M059J (cell line): ENCODE data around the gene HIVEP3. TPM values are rescaled to one million over a fixed set of nuclear protein-coding genes. Genes with fewer than 3 reads are reported as not detected.

ENCODE experiments used
- DNase-seq: peaks from one replicate; pipeline ENCODE4 v3.0.0-alpha.2; 2012; ENCODE audit warnings: low read depth
- total RNA-seq: library from RNA; depleted of rRNA; stranded (reverse); fragments of >200 nt; shearing (Covaris generic); gene quantifications from 2 replicates; pipeline ENCODE4 v1.2.3, GENCODE V29; 2014

HIVEP3 gene
- total RNA-seq, 1 experiment from 2014 or later: 4.2 TPM

DNA sequence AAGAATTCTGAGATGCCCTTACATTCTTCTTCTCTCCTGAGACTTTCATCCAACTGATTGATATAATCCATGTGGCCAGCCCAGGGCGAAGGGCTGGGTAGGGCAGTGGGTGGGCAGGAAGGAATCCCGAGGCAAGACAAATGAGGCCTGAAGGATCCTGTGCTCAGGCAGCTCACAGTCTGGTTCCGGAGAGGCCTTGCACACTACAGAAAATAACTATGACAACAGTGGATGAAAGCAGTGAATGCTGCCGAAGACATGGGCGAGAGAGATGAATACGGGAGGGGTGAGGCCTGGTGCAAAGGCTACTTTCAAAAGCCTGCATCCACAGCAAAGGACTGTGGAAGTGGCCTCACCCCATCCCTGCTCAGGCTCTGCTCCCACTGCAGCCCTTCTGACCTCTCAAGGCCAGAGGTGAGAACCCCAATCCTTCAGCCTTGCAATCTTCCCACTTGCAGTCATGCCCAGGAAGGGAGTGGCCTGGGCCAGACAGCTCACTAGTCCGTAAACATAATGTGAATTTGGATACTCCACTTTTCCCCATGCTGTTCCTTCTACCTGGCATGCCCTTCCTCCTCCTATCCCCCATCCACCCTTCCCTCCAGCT is 250.6 kb downstream of the HIVEP3 start:
- DNase-seq: no peak

DNA sequence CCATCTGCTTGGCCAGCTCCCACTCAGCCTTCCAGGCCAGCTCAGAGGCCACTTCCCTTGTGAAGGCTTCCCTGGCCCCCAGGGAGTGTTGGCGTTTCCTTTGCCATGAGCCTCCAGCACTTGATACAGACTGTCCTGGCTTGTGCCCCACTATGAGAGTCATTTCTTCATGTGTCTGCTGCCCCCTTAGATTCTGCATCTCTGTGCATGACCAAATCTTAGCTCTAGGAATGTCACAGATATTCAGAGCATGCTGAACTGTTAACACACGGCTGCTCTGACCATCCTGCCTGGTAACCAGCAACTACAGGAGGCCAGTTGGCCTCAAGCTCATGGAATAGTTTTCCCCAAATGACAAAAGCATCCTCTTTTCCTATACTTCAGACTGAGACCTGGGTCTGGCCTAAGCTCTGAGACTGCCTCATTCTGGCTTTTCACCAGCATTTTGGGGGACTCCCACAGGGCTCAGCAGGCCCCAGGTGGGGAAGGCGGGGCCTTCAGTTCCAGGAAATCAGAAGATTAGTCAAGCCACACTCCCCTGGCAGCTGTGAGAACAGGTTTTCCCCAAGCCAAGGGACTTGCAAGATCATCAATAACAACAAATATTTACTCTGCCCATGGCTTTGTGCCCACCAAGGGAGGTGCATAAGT is 251.6 kb downstream of the HIVEP3 start:
- peak; percentile 36 for DNase-seq

GRCh38 chr1:41665962-41666917 is 252.5 kb downstream of the HIVEP3 start:
- no peak for DNase-seq

- peak; percentile 95 for DNase-seq
Measured at GRCh38 chr1:41664861-41665640, 253.7 kb downstream of the HIVEP3 start.

DNA sequence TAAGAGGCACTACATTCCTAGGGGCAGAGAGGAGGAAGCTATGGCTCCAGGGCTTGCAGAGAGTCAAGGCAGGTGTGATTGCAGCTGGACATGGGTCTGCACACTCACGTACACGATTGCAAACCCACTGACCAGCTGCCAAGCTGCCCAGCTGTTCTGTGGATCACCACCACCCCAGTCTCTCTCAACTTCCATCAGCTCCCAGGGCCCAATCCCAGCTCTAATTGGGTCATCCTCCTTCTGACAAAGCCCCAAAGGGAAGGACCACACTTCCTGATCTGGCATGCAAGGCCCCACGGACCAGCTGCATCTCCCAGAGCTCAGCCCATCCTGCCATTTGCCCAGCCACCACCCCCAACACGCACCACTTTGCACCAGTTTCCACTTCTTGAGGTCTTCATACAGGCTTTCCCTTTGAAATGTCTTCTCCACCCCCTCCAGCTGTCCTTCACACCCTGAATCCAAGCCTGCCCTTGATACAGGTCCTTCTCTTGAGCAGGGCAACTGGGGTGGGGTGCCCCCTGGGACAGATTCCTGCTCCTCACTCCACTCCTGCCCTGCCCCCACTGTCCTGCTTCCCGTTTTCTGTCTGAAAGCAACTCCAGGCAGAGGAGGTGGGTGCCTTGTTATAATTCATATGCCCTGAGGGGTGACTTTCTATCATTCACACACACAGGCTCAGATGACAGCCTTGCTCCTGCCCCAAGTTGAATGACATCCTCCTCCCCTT is 254.9 kb downstream of the HIVEP3 start:
- peak; percentile 31 for DNase-seq

DNA sequence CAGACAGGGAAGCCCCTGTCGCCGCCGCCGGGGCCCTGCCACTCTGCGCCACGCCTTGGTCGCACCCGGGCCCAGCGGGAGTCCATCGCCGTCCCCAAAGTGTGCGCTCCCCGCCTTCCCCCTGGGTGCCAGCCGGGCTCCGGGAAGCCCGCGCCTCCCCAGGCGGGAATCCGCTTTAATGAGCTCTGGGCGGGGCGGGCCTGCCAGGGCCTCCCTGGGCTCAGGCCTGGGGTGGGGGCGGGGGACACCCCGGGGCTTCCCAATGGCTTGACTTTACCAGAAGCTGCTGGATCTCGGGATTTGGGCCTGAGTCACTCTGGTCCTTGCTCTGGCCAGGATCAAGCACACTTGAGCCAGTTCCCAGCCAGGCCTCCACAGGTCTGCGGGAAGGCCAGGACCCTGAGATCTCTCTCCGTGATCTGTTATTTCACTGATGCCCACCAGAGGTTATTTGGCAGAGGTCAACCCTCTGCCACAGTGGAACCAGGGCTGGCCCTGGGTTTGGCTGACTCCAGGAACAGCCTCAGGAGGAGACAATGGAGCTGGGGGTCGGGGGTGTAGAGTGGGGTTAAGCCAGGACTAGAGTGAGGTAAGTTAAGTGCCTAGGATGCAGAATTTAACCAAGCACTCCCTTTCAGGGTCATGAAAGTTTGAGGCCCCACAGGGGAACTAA is 255.8 kb downstream of the HIVEP3 start:
- peak; percentile 94 for DNase-seq

- peak; percentile 82 for DNase-seq
Measured at GRCh38 chr1:41662061-41662764, 256.5 kb downstream of the HIVEP3 start.

- DNase-seq: no peak
Measured at GRCh38 chr1:41661428-41662060, 257.2 kb downstream of the HIVEP3 start.

DNA sequence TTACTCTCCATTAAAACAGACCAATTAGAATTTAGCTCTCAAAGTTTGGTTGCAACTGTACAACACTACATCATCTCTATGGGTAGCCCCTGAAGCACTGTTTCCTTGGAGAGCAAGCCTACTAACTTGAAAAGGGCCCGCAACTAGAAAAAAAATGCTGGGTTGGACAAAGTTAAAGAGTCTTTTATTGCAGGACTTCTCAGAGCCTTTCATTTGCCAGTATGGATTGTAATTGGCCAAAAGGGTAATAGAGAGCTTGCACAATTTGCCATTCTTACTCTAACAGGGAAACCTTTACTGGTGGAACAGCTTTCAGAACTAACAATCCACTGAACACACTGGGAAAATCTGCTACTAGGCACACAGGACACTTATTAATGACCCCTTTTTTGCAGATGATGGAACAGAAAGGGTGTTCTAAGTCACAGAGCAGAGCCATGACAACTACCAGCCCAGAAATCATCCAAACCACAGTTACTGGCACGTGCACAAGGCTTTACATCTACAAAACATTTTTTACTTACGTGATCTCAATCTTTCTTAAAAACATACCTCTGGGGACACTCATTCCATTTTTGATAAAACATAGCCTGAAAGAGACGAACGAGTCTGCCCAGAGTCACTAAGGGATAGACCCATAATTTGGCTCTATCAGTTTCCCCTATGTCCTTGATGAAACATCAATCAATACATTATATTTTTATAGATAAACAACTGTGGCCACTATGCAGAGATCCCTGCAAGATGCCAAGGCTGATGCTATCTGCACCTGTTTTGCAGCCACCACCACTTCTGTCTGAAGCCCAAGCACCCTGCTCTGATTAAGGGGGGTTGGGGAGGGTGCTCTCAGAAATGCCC is 257.9 kb downstream of the HIVEP3 start:
- no peak for DNase-seq

DNA sequence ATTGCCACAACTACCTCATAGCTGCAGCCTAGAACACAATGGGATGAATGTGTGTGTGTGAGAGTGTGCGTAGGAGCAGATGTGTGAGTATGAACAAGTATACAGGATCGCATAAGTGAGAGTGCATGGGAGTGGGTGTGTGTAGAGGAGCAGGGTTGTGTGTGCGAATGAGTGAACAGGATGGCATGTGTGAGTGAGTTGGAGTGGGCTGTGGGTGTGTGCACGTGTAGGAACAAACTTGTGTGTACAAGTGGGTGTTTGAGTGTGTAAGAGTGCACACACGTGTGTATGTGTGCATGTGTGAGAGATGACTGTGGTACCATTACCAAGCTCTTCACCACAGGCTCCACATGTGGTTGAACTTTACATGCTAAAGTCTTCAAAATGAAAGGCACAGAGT is 258.8 kb downstream of the HIVEP3 start:
- no peak for DNase-seq

DNA sequence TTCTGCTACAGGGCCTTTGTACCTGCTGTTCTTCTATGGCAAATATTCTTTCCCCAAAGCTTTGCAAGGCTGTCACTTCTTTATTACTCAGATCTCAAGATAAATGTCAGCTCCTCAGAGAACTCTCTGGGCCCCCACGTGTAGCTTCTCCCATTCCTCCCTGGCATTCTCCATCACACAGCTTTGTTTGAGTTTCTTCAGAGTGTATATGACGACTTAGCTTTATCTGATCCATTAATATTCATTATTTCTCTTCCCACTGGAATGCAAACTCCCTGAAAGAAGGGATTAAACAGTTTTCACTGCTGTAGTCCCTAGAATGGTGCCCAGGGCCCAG is 259.6 kb downstream of the HIVEP3 start:
- no peak for DNase-seq

DNA sequence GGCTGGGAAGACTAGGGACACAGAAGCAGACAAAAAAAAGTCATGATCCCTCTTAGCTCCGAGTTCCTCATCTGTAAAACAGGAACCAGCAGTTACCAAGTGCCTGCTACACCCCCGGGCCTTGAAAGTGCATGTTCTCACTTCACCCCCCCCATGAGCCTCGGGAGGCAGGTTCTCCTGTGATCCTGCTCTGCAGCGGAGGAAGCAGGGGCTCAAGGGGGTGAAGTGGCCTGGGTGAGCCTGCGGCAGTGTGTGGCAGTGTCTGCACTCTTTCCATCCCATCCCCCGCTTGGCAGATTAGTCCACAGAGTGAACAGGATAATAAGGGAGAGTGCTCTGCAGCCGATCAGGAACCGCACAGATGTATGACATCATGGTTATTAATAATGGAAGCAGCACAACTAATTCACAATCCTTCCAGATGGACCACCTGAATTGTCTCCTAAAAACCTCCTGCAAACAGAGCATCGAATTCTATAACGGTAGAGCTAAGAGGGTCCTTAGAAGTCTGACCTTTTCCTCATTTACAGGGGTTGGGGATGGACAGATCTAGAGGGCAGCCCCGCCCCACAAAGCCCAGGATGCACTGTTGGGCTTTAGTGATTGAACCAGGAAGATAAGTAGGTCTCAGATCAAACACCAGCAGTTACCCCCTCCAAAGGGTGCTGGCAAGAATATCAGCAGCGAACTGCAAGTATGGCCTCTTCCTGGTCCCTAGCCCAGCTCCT is 260.1 kb downstream of the HIVEP3 start:
- DNase-seq: no peak

DNA sequence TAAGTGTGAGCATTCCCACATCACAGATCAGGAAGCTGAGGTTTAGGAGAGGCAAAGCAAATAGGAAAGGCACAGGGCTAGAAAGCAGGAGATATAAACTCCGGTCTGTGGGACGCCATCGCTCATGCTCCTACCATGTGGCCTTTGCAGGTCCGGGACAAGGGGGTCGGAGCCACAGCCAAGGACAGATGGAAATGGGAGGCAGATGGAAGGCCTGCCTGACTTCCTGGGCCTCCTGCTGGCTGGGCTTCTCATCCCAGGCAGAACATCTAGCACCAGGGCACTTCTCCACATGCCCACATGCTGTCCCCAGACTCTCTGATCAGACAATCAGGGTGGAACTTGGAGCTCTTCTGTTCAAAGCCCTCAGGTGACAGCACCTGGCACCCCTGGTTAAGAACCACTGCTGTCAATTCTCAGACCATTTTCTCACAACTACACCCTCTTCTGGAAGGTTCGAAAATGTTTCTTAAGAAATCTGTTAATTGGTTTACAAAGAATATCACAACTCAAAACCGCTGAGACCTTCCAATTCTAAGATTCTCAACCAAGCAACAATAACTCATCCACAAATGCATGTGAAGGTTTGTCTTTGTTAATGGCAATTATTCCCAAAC is 260.9 kb downstream of the HIVEP3 start:
- no peak for DNase-seq

GRCh38 chr1:41656825-41657500 is 261.8 kb downstream of the HIVEP3 start:
- no peak for DNase-seq

DNA sequence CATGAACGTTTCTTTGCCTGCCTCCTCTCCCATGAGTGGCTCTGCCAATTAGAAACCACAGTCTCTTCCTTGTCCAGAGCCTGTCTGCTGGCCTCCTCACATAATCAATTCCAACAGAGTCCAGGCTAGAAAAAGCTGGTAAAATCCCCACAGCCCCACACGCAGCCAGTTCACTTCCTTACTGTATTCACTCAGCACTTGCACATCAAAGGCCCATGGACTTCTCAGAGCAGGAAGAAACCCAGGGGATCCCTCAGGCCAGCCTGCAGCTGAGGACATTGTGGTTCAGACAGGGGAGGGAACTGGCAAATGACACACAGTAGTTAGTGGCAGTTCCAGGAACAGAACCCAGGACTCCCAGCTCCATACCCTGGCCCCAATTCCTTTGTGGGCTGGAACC is 262.7 kb downstream of the HIVEP3 start:
- DNase-seq: no peak

- no peak for DNase-seq
Measured at GRCh38 chr1:41655632-41656031, 263.1 kb downstream of the HIVEP3 start.

GRCh38 chr1:41653574-41653973 is 265.1 kb downstream of the HIVEP3 start:
- DNase-seq: no peak
